ENCODE results near the gene PXDC1.

The PXDC1 gene

DNA sequence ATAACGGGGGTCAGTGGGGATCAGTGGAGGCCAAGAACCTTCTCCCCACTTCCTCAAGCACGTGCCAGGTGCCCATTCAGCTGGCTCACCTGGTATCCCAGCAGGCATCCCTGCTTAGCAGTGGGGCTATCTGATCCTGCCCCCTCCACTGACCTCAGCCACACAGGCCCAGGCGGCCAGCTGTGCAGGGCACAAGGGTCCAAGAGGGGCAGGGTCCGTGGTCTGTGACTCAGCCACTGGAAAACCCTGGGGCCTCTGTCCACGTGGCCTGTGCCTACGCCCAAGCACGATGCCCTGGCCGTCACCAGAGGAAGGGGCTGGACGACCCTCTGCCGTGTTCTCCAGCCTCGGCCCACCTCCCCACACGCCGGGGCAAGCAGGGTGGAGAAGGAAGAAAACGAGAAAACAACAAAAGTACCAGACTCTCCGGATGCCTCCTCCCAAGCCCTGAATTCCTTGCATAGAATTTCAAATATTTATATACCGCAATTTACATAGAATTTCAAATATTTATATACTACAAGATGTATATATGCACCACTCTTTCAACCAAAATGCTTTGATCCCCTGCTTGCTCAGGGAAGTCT, 12.1 kb downstream of the PXDC1 start:
- H3K27ac ChIP-seq, result peak overlapping the region in 4 of 21 experiments; percentile 3 to 46 (median 26)
- no peak overlapping the region for H3K4me3 ChIP-seq

DNA sequence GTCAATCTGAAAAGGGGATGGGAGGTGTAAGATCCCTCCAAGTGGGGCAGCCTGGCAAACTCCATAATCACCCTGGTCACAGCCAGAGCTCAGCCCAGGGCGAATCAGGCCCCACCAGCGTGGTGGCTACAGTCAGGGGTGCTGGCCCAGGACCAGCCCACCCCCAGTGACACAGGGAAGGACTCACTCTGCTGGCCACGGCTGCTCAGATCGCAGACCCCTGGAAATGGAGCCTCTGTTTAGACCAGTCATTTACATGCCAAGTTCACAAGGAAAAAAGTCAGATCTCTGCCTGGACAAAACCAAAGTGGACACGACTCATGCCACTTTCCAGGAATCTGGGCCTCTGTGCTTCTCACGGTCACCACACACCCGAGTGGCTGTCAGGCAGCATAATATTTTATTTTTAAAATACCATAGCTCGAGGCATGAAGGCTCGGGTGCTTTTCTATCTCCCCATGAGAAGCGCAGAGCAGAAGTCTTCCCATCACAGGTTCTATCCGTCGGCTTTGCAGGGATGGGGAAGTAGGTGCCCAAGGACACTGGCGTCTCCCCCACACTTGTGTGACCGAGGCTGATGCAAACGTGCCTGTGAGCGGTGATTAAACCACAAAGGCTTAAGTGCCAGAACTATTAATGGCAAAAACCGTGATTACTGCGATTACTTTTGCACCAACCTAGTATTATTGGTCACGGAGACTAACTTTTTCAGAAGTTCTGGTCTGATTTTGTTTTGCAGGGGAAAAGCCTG, 13.0 kb downstream of the PXDC1 start:
- Histone ChIP-seq H3K4me3 (no peak overlapping the region), H3K27ac (peak overlapping the region in 3 of 21 experiments; percentile 13 to 46 (median 24))

GRCh38 chr6:3737831-3738210, 13.7 kb downstream of the PXDC1 start:
- H3K27ac ChIP-seq, result peak overlapping the region in 2 of 21 experiments; percentile 24 to 52
- H3K4me3 ChIP-seq, result no peak overlapping the region

DNA sequence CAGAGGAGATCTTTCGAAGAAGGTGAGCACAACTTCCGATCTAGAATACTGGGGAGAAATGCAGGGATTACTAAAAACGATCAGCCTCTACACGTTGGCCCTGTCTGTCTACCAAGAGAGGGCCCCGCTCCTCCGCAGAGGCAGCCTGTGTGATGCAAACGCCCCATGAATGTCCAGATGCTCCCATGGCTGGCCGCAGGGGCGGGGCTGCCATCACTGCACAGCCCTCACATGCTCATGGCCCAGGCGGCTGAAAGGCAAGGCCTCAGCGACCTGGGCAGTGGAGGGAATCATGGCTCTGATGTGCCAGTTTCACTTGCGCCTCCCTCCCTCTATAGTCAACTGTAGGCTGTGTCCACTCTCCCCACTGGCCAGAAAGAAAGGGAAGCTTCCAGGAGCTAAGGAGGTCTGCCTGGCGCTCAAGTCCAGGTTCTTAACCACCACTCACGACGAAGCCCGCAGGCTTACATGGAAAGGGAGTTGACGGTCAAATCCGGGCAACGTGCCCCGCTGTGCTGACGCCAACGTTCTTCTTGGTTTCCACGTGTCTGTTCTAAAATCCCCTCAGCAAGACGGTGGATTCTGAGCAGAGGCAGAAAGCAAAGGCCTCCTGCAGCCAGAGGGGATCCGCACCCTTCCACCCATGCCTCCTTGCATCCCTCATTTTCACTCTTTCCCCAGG, 14.2 kb downstream of the PXDC1 start:
- Histone ChIP-seq H3K4me3 (no peak overlapping the region), H3K27ac (peak overlapping the region in 3 of 21 experiments; percentile 7 to 52 (median 31))

GRCh38 chr6:3735029-3735605, 16.4 kb downstream of the PXDC1 start:
- Histone ChIP-seq H3K4me3 (no peak overlapping the region), H3K27ac (no peak overlapping the region)

GRCh38 chr6:3734023-3734422, 17.5 kb downstream of the PXDC1 start:
- H3K27ac ChIP-seq, result no peak overlapping the region
- H3K4me3 ChIP-seq, result no peak overlapping the region

- H3K27ac ChIP-seq, result no peak overlapping the region
- H3K4me3 ChIP-seq, result no peak overlapping the region
Measured at GRCh38 chr6:3733321-3733925, 18.1 kb downstream of the PXDC1 start.

- no peak overlapping the region for H3K4me3 ChIP-seq
- H3K27ac ChIP-seq, result no peak overlapping the region
Measured at GRCh38 chr6:3732345-3733141, 19.0 kb downstream of the PXDC1 start.

GRCh38 chr6:3731700-3732099, 19.8 kb downstream of the PXDC1 start:
- Histone ChIP-seq H3K27ac (no peak overlapping the region), H3K4me3 (no peak overlapping the region)

DNA sequence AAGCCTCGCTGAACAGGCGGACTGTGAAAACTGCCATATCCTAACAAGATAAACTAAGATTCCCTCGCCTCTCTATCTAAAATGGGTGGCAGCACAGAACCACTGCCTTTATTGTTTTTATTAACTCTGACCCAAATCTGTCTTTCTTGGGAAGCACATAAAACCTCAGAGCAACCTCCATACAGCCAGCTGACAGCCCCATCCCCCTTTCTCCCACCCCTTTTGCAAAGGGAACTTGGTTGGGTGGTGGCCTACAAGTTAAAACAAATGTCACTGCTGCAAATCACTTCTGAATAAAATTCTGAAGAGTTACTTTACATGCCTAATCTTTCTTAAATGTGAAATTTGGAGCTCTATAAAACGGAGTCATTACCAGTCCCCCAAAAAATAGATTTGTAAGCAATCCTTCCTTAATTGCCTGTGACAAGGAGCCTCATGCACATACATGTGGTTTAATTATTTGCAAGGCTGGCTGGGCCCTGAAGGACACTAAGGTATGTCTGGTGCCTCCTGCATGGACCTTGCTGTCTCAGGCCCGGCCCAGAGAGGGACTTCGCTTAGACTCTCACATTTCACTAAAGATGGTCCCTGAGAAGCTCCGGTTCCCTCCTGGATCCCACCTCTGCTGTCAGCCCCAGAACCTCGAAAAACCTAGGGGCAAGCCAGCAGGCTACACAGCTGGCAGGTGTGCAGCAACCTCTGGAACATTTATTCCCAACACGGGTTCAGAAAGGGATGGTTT, 21.7 kb downstream of the PXDC1 start:
- no peak overlapping the region for H3K4me3 ChIP-seq
- H3K27ac ChIP-seq, result no peak overlapping the region

- Histone ChIP-seq H3K4me3 (no peak overlapping the region), H3K27ac (no peak overlapping the region)
Measured at GRCh38 chr6:3727593-3728108, 23.9 kb downstream of the PXDC1 start.

- H3K4me3 ChIP-seq, result no peak overlapping the region
Measured at GRCh38 chr6:3727036-3727435, 24.5 kb downstream of the PXDC1 start.

GRCh38 chr6:3726421-3726820, 25.1 kb downstream of the PXDC1 start:
- Histone ChIP-seq H3K27ac (peak overlapping the region in 5 of 21 experiments; percentile 30 to 50 (median 39)), H3K4me3 (no peak overlapping the region)

More at GRCh38 chr6:3727036-3727435, 24.5 kb downstream of the PXDC1 start:
- H3K27ac ChIP-seq, result peak overlapping the region in 5 of 21 experiments; percentile 18 to 50 (median 39)

- Histone ChIP-seq H3K27ac (peak overlapping the region in 11 of 21 experiments; percentile 8 to 72 (median 36)), H3K4me3 (no peak overlapping the region)
Measured at GRCh38 chr6:3725145-3726047, 26.1 kb downstream of the PXDC1 start.

GRCh38 chr6:3724451-3725144, 26.9 kb downstream of the PXDC1 start:
- Histone ChIP-seq H3K4me3 (no peak overlapping the region), H3K27ac (peak overlapping the region in 10 of 21 experiments; percentile 2 to 72 (median 38))

DNA sequence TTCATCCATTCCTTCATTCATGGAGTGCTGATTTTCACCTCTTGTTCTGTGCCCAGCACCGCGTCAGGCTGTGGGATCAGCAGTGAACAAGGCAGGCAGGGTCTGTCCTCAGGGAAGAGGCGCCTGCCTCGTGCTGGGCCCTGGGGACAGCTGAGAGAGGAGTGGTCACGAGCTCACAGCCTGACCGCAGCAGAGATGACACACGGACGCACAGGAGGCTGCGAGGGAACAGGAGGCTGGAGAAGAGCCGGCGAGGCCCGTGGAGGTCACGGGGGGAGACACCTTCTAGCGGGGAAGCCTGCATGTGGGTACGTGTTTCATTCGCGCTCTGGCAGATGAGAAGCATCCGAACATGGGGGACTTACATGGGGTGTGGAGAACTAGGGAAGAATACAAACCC, 27.5 kb downstream of the PXDC1 start:
- Histone ChIP-seq H3K27ac (peak overlapping the region in 8 of 21 experiments; percentile 5 to 72 (median 38)), H3K4me3 (no peak overlapping the region)

GRCh38 chr6:3723251-3723650, 28.3 kb downstream of the PXDC1 start:
- Histone ChIP-seq H3K4me3 (no peak overlapping the region), H3K27ac (peak overlapping the region in 10 of 21 experiments; percentile 5 to 72 (median 28))

Data from skin epidermis (tissue), 12 donors.